GM21723 (cell line): ENCODE results near the gene NAV2.

Experiments used
- ATAC-seq: cut with Tn5 transposase; IDR thresholded peaks from one replicate; pipeline ENCODE4 v1.9.1; 2021; ENCODE audit warnings: mild to moderate bottlenecking, moderate library complexity; ENCODE audit not compliant: unreplicated experiment

Gene NAV2

GRCh38 chr11:19827399-19828135, 114.9 kb downstream of the NAV2 start:
- no peak for ATAC-seq

GRCh38 chr11:19828382-19829108, 115.9 kb downstream of the NAV2 start:
- no peak for ATAC-seq

GRCh38 chr11:19829109-19829837, 116.6 kb downstream of the NAV2 start:
- no peak for ATAC-seq

GRCh38 chr11:19832086-19832750, 119.6 kb downstream of the NAV2 start:
- no peak for ATAC-seq

GRCh38 chr11:19832901-19833300, 120.3 kb downstream of the NAV2 start:
- no peak for ATAC-seq

GRCh38 chr11:19834771-19835170, 122.1 kb downstream of the NAV2 start:
- no peak for ATAC-seq

GRCh38 chr11:19836666-19837065, 124.0 kb downstream of the NAV2 start:
- ATAC-seq: no peak

GRCh38 chr11:19838994-19839768, 126.5 kb downstream of the NAV2 start:
- ATAC-seq: no peak

- ATAC-seq: no peak
These were observed 128.3 kb downstream of the NAV2 start for GRCh38 chr11:19840961-19841360.

- no peak for ATAC-seq
These were observed 129.9 kb downstream of the NAV2 start for GRCh38 chr11:19842505-19842904.

GRCh38 chr11:19843079-19843478, 130.4 kb downstream of the NAV2 start:
- ATAC-seq: no peak

GRCh38 chr11:19844012-19844411, 131.4 kb downstream of the NAV2 start:
- ATAC-seq: no peak

- no peak for ATAC-seq
These were observed 132.2 kb downstream of the NAV2 start for GRCh38 chr11:19844806-19845205.

- no peak for ATAC-seq
These were observed 133.0 kb downstream of the NAV2 start for GRCh38 chr11:19845626-19846025.

GRCh38 chr11:19846654-19847305, 134.1 kb downstream of the NAV2 start:
- ATAC-seq: no peak

- ATAC-seq: no peak
These were observed 135.6 kb downstream of the NAV2 start for GRCh38 chr11:19848219-19848618.

GRCh38 chr11:19849107-19849789, 136.6 kb downstream of the NAV2 start:
- no peak for ATAC-seq

GRCh38 chr11:19849947-19850593, 137.4 kb downstream of the NAV2 start:
- ATAC-seq: no peak

- ATAC-seq: no peak
These were observed 139.7 kb downstream of the NAV2 start for GRCh38 chr11:19852288-19852687.
